Subcutaneous adipose tissue (tissue), 4 donors: ENCODE data around the gene EXOSC5. TPM values are rescaled to one million over a fixed set of nuclear protein-coding genes. Genes with fewer than 3 reads are reported as not detected.

Source experiments
- total RNA-seq, 4 donors: library from RNA; depleted of rRNA; stranded (reverse); fragments of >200 nt; gene quantifications; one replicate each; pipeline ENCODE4 v1.1.0, GENCODE V29; 2016
- TF ChIP-seq, protein P1 (sequence below): fragments of 450-650 bp; IDR thresholded peaks from one replicate; pipeline ENCODE4 v1.5.1; 2016; ENCODE audit warnings: low read depth, mild to moderate bottlenecking, control low read depth, antibody characterized with exemption, moderate library complexity

The EXOSC5 gene
- total RNA-seq, 4 donors from 2014 or later, result 10.9 to 20.5 (median 17.1) TPM

DNA sequence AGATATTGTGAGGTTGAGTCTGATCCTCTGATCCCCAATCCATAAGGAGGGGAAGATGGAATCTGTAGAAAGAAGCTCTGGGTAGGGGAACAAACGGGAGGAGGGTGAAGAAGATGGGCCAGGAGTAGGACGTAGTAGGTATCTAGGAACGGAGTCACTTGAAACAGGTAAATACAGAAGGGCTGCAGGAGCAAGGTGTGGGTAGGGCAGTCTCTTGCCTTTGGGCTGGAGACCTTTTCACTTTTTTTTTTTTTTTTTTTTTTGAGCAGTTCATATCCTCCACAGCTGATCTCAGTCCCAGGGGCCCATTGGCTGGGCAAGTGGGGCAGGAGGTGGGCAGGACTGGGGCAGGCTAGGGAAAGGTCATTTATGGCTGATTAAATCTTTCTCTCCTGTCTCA lies 1.9 kb upstream of the EXOSC5 start:
- TF ChIP-seq, protein P1, sequence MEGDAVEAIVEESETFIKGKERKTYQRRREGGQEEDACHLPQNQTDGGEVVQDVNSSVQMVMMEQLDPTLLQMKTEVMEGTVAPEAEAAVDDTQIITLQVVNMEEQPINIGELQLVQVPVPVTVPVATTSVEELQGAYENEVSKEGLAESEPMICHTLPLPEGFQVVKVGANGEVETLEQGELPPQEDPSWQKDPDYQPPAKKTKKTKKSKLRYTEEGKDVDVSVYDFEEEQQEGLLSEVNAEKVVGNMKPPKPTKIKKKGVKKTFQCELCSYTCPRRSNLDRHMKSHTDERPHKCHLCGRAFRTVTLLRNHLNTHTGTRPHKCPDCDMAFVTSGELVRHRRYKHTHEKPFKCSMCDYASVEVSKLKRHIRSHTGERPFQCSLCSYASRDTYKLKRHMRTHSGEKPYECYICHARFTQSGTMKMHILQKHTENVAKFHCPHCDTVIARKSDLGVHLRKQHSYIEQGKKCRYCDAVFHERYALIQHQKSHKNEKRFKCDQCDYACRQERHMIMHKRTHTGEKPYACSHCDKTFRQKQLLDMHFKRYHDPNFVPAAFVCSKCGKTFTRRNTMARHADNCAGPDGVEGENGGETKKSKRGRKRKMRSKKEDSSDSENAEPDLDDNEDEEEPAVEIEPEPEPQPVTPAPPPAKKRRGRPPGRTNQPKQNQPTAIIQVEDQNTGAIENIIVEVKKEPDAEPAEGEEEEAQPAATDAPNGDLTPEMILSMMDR, result no peak

DNA sequence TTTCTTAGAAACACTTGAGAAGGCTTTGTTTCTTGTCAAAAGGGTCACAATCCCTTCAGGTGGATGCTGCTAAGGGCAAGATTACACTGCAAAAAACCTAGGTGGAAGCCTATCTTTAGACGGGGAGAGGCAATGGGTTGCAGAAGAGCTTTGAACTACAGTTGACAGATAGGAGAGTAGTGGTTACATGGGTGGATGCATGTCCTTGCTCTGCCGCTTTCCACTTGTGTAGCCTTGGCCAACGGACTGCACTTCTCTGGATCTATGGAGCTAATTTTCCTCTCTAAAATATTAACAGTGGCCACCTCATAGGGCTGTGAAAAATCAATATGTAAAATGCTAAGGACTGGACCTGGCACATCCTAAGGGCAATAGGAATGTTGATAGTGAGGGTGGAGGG lies 1.4 kb upstream of the EXOSC5 start:
- TF ChIP-seq, protein P1, result no peak

DNA sequence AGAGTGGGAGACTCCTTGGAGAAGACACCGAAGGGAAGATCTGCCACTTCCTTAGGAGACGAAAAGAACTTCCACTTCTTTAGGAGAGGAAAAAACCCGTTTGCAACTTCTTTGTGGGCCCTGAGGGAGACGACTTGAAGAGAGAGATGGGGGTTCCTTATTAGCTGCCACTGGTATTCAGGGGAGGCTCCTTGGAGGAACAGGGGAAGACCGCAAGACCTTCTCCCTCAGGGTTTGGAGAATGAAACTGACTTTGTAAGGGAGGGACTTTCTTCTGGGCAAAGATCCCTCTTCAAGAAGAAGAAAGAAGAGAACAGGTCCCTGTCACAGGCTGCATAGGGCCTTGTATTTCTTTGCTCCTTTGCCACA lies 875 bp upstream of the EXOSC5 start:
- TF ChIP-seq, protein P1, result no peak

DNA sequence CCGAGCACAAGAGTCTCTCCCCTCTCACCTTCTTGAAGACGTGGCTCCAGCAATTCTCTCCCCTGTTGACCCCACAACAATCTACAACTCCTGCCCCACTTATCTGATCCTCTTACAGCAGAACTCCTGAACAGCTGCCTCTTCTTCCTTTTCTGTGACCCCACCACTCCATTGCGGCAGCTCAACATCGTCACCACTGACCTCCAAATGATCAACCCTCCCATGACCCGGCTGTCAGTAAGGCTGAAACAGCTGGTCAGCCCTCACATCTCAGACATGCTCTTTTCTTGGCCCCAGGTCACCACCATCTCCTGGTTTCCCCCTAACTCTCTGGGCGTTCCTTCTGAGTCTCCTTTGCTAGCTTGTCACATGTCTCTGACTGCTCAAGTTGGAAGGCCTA lies 1.8 kb downstream of the EXOSC5 start:
- TF ChIP-seq, protein P1, result no peak

DNA sequence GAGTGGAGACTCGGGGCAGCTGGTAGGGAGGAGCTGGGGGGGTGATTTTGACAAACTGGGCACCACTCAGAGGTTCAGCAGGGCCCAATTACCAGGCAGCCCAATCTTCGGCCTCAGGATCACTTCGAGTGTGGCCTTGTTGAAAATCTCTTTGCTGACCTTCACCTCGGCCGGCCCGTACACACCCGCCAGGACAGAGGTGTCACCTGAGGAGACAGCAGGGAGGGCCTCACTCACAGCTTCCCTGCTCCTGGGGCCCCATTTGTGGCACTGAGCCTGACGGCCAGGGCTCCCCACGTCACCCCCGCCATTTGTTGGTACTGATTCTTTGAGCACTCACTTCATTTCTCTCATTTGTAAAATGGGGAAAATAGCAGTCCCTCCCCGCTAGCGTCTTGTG lies 4.4 kb downstream of the EXOSC5 start:
- TF ChIP-seq, protein P1, result no peak

DNA sequence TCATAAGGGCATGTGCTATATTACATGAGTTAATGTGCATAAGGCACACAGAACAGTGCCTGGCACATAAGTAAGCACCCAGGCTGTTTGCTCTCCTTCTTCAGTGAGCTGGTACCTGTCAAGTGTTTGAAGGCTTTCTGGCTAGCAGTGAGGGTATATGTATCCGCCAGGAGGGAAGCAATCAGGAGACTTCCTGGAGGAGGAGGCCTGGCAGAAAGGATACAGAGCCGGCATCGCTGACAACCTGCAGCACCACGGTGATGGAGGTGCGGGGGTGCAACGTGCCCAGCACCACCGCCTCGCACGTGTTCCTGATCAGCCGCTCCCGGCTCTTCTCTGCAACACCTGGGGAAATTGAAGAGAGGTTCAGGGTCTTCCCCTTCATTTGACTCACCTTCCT lies 5.5 kb downstream of the EXOSC5 start:
- TF ChIP-seq, protein P1, result no peak

DNA sequence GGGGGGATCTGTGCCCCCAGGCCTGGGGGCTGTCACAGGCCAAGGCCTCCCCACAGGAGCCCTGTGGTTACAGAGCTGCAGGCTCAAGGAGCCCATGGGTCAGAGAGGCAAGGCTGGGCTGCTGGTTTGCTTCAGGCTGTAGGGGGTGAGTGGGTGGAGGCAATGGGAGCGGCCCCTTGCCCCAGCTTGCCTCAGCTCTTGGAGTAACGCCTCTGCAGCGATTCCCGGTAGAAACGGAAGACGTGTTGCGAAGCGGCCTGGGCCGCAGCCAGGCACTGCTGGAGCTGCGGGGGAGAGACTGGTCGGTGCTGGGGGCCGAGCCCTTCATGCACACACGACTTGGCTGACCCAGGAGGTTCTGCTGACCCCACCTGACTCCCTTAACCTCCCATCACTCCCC lies 10.7 kb downstream of the EXOSC5 start:
- TF ChIP-seq, protein P1, result no peak

DNA sequence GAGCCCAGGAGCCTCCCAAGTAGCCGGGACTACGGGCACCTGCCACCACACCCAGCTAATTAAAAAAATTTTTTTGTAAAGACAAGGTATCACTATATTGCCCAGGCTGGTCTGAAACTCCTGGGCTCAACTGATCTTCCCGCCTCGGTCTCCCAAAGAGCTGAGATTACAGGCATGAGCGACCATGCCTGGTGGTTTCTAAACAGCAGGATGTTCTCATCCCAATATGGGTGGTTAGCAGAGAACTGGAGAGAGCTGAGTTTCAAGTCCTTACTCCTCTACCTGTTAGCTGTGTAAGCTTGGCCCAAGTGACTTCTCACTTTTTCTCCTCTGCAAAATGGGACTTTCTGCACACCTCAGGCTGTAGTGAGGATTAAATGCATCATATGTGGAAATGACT lies 12.8 kb downstream of the EXOSC5 start:
- TF ChIP-seq, protein P1, result no peak
